Stomach (tissue), 9 donors: ENCODE data around the gene AGAP1. TPM values are rescaled to one million over a fixed set of nuclear protein-coding genes. Genes with fewer than 3 reads are reported as not detected.

Experiments used
- DNase-seq, 2 donors: peaks; one replicate each; pipeline versions ENCODE4 v3.0.0 to v3.0.0-alpha.2; 2013 to 2019
- H3K27ac ChIP-seq, 5 donors: fragments of 200-600 bp in 4 of 5; sonication (generic) in 4 of 5; one replicate each; pipeline ENCODE4 v1.5.1; 2013 to 2019; ENCODE audit warnings: mild to moderate bottlenecking in 1 of 5, moderate library complexity in 1 of 5
- H3K27me3 ChIP-seq, 3 donors: fragments of 200-600 bp; sonication (generic); one replicate each; pipeline ENCODE4 v1.5.1; 2017 to 2019; ENCODE audit warnings: mixed run types in 1 of 3
- H3K36me3 ChIP-seq, 4 donors: fragments of 200-600 bp; sonication (generic); 1 replicate in 3 of 4; 2 replicates in 1 of 4; pipeline ENCODE4 v1.5.1; 2016 to 2019
- H3K4me1 ChIP-seq, 4 donors: fragments of 200-600 bp; sonication (generic); one replicate each; pipeline ENCODE4 v1.5.1; 2016 to 2019
- H3K4me3 ChIP-seq, 4 donors: fragments of 200-600 bp; sonication (generic) in 3 of 4; one replicate each; pipeline ENCODE4 v1.5.1; 2016 to 2019; ENCODE audit warnings: mild to moderate bottlenecking in 1 of 4
- H3K9me3 ChIP-seq, 4 donors: fragments of 200-600 bp; sonication (generic); one replicate each; pipeline ENCODE4 v1.5.1; 2016 to 2019
- EP300 ChIP-seq: sonication (generic); formaldehyde crosslinking; IDR thresholded peaks from one replicate; pipeline ENCODE4 v1.6.1; 2017; ENCODE audit warnings: antibody characterized with exemption
- POLR2A ChIP-seq, 4 donors: fragments of 450-650 bp; IDR thresholded peaks; one replicate each; pipeline ENCODE4 v1.6.1; 2016; ENCODE audit warnings: antibody characterized with exemption in 4 of 4, control low read depth in 2 of 4, mild to moderate bottlenecking in 1 of 4, moderate library complexity in 1 of 4
- POLR2AphosphoS5 ChIP-seq, 3 donors: sonication (generic); formaldehyde crosslinking; IDR thresholded peaks; one replicate each; pipeline ENCODE4 v1.6.1; 2016; ENCODE audit warnings: antibody characterized with exemption in 3 of 3
- WGBS, 5 donors: extraction: QIAGEN DNeasy Blood & Tissue Kit in 3 of 5; methylation state at CpG; one replicate each; pipeline versions ENCODE4 v1.1.5 to v1.1.7; 2013 to 2018; 5-methylcytosine and 5-hydroxymethylcytosine counted together
- intact Hi-C: fragments of 100-400 bp; cut with DNase I; formaldehyde crosslinking; loops from one replicate; pipeline ENCODE4 v1.15.1; 2023; ENCODE audit warnings: low total_unique reads
- polyA plus RNA-seq, 3 donors: library from polyadenylated mRNA; stranded (reverse); fragments of 200-250 nt; gene quantifications; one replicate each; pipeline ENCODE4 v1.2.3, GENCODE V29; 2013
- total RNA-seq, 5 donors: library from RNA; depleted of rRNA; stranded (reverse); fragments of >200 nt; gene quantifications; one replicate each; pipeline versions ENCODE4 v1.1.0 to v1.2.3, GENCODE V29; 2014 to 2016
- TF ChIP-seq, protein P1 (sequence below), 7 experiments: fragments of 450-650 bp in 4 of 7; fragments of 200-600 bp in 3 of 7; sonication (generic) in 3 of 7; IDR thresholded peaks; one replicate each; pipeline ENCODE4 v1.5.1; 2016 to 2019; ENCODE audit warnings: antibody characterized with exemption in 7 of 7, control low read depth in 2 of 7, mild to moderate bottlenecking in 1 of 7
- donor health status: healthy with polysubstance abuse.
- donor health status: Bipolar disorder and iron deficiency.
- donor health status: healthy.

Gene AGAP1
- total and polyA plus RNA-seq, 8 donors = 4.2 to 139 (median 35.0) TPM

DNA sequence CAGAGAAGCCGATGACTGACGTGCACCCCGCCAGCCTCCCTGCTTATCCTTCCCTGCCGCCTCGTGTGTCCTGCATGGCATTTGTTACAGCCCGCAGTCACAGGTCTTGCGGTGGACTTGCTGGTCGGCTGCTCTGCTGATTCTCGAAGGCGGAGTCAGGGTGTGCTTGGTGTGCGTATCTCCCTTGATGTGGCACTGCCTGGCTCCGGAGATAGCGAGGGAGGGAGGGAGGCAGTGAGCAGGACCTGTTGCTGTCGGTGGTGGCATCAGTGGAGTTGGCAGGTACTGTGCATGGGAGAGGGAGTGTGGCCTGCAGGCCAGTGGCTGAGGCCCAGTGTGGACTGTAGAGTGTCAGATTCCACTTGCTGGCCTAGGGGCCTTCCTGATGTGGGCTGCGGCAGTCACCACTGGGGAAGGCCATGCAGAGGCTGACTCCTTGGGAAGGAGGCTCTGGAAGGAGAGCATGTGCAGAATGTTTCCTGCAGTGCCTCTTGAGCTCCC lies 198.9 kb downstream of the AGAP1 start:
- WGBS, 5 donors = 33 to 82% (median 48%) methylated on average over 11 to 15 of the region's 15 CpGs
- intact Hi-C loops = no loop called here
- DNase-seq = peak; percentile 59 to 73

DNA sequence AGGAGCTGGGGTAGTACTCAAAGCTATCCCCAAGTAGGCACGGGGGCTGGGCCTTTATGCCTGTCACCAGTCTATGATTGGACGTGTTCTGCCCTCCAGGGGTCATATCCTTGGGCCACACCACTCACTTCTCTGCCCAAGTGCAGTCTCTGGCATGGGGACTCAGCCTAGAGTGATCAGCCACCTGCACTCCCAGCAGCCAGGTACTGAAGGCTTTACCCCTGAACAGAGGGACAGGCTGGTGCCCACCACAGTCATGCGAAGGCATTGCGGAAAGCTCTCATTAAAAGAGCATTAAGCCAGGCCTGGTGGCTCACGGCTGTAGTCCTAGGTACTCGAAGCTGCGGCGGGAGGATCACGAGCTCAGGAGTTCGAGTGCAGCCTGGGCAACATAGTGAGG lies 199.4 kb downstream of the AGAP1 start:
- H3K4me3 ChIP-seq = no peak overlapping the region
- peaks cover 23 to 56% (median 41%) of the 10 kb centered on the region in 4 donors for H3K4me1 ChIP-seq
- TF ChIP-seq EP300 (no peak), POLR2AphosphoS5 (IDR thresholded peaks at IDR 0.05) (no peak), POLR2A (IDR thresholded peaks at IDR 0.05) (no peak)
- TF ChIP-seq, protein P1, sequence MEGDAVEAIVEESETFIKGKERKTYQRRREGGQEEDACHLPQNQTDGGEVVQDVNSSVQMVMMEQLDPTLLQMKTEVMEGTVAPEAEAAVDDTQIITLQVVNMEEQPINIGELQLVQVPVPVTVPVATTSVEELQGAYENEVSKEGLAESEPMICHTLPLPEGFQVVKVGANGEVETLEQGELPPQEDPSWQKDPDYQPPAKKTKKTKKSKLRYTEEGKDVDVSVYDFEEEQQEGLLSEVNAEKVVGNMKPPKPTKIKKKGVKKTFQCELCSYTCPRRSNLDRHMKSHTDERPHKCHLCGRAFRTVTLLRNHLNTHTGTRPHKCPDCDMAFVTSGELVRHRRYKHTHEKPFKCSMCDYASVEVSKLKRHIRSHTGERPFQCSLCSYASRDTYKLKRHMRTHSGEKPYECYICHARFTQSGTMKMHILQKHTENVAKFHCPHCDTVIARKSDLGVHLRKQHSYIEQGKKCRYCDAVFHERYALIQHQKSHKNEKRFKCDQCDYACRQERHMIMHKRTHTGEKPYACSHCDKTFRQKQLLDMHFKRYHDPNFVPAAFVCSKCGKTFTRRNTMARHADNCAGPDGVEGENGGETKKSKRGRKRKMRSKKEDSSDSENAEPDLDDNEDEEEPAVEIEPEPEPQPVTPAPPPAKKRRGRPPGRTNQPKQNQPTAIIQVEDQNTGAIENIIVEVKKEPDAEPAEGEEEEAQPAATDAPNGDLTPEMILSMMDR (IDR thresholded peaks at IDR 0.05) = no peak

More for the DNA sequence above, 198.9 kb downstream of the AGAP1 start:
- no peaks in the 10 kb centered on the region for H3K36me3 ChIP-seq
- H3K27me3 ChIP-seq = no peaks in the 10 kb centered on the region
- peaks cover 23 to 51% (median 41%) of the 10 kb centered on the region in 4 donors for H3K4me1 ChIP-seq
- H3K4me3 ChIP-seq = no peak overlapping the region
- peak overlapping the region; percentile 4 to 68 (median 45) for H3K27ac ChIP-seq
- TF ChIP-seq, protein P1 (IDR thresholded peaks at IDR 0.05) = no peak
- no peak for TF ChIP-seq EP300
- peak in 2 of 3 donors; percentile 55 to 72 for TF ChIP-seq POLR2AphosphoS5 (IDR thresholded peaks at IDR 0.05)
- no peaks in the 10 kb centered on the region for H3K9me3 ChIP-seq

DNA sequence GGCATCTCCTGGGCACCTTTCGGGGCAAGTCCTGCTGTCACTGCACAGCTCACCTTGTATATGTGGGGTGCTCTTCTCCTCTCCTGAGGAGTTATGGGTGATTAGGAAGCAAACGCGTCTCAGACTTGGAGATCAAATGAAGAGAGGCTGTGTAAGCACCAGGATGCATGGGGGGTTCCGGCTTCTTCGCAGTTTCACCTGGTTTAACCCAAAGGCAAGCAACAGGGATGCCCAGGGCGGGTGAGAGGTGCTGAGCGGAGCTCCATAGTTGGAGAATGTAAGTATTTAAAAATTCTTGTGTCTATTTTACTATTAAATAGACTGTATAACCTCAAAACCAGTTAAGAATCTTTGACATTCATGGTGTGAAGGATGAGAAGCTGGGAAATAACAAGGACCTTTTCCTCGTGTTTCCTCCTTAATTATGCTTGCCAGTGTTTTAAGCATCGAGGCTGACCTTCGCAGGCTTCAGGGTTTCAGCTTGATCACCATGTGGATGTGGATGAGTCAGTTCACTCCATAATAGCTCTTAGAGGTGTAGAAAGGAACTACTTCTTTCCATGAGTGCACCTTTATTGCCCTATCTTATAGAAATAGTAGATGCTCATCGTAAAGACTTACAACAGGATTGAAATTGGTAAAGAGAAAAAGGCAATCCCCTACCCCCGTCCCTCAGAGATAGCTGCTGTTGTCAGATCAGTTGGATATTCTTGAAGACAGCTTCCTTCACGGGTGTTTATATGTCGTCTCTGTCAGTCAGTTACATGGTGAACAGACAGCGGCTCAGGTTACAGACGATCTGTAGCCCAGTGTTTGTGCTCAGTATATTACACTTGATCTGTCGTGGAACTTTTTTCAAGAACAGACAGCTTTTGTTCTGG lies 201.1 kb downstream of the AGAP1 start:
- Histone ChIP-seq H3K4me3 (no peak overlapping the region), H3K27me3 (no peaks in the 10 kb centered on the region), H3K4me1 (peaks cover 20 to 50% (median 31%) of the 10 kb centered on the region in 4 donors), H3K36me3 (no peaks in the 10 kb centered on the region), H3K27ac (no peak overlapping the region), H3K9me3 (no peaks in the 10 kb centered on the region)
- DNase-seq = no peak
- WGBS, 5 donors = 87 to 91% (median 90%) methylated on average over 17 of the region's 17 CpGs
- no peak for TF ChIP-seq POLR2A (IDR thresholded peaks at IDR 0.05)
- no peak for TF ChIP-seq EP300
- TF ChIP-seq, protein P1 (IDR thresholded peaks at IDR 0.05) = no peak
- no peak for TF ChIP-seq POLR2AphosphoS5 (IDR thresholded peaks at IDR 0.05)
- intact Hi-C loops = no loop called here

More for the DNA sequence above, 199.4 kb downstream of the AGAP1 start:
- intact Hi-C loops = no loop called here
- WGBS, 5 donors = 86 to 95% (median 92%) methylated on average over 10 of the region's 10 CpGs
- Histone ChIP-seq H3K27me3 (no peaks in the 10 kb centered on the region), H3K27ac (peak overlapping the region in 4 of 5 donors; percentile 24 to 68 (median 52)), H3K9me3 (no peaks in the 10 kb centered on the region), H3K36me3 (no peaks in the 10 kb centered on the region)
- no peak for DNase-seq

DNA sequence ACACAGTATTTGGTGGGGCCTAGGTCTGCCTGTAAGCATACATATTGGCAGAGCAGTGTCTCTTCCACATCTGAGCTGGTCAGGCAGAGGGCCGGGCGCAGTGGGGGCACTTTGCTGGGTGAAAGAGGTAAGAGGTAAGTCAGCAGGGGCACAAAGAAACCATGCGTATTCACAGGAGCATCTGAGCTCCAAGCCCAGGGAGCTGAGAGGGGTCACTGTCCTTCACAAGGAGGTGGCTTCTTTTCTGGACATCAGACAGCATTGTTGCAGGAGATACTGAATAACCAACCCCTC lies 201.7 kb downstream of the AGAP1 start:
- H3K27ac ChIP-seq = no peak overlapping the region
- WGBS, 5 donors = 91 to 98% (median 94%) methylated on average over 3 of the region's 3 CpGs
- TF ChIP-seq POLR2AphosphoS5 (IDR thresholded peaks at IDR 0.05) = no peak
- TF ChIP-seq, protein P1 (IDR thresholded peaks at IDR 0.05) = no peak
- TF ChIP-seq POLR2A (IDR thresholded peaks at IDR 0.05) = no peak
- no peak for TF ChIP-seq EP300
- intact Hi-C loops = no loop called here
- no peak for DNase-seq
- H3K27me3 ChIP-seq = no peaks in the 10 kb centered on the region
- no peaks in the 10 kb centered on the region for H3K9me3 ChIP-seq
- H3K36me3 ChIP-seq = no peaks in the 10 kb centered on the region
- H3K4me3 ChIP-seq = no peak overlapping the region
- H3K4me1 ChIP-seq = peaks cover 14 to 44% (median 25%) of the 10 kb centered on the region in 4 donors
